GM10266 (cell line): ENCODE results near the gene ZNF749.
A peak's percentile ranks its signal among the peaks of the same experiment; 100 is the strongest.

ENCODE experiments used
- DNase-seq: peaks from one replicate; pipeline ENCODE4 v3.0.0; 2012; ENCODE audit errors: extremely low spot score
- TF ChIP-seq, protein P1 (sequence below): IDR thresholded peaks from 2 replicates; pipeline ENCODE4 v1.5.1; 2012; ENCODE audit warnings: mild to moderate bottlenecking, low read depth; ENCODE audit not compliant: control insufficient read depth, insufficient read depth; ENCODE audit errors: missing control alignments

The ZNF749 gene

DNA sequence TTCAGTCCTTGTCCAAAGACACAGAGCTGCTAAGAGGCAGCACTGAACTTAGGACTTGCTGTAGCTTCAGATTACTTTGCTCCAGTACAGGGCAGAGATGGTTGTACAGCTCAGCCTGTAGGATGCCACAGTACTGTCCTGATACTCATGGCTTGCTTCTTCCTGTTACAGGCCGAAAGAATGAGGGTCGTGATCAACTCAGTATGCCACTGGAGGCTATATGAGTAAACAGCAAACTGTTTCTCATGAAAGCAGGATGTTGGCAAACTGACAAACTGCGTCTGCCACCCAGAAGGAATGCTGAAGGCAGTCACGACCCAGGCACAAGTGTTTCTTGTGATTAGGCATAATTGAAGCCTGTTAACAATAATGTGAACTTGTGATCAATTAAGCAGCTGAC, 2.8 kb downstream of the ZNF749 start:
- TF ChIP-seq, protein P1, sequence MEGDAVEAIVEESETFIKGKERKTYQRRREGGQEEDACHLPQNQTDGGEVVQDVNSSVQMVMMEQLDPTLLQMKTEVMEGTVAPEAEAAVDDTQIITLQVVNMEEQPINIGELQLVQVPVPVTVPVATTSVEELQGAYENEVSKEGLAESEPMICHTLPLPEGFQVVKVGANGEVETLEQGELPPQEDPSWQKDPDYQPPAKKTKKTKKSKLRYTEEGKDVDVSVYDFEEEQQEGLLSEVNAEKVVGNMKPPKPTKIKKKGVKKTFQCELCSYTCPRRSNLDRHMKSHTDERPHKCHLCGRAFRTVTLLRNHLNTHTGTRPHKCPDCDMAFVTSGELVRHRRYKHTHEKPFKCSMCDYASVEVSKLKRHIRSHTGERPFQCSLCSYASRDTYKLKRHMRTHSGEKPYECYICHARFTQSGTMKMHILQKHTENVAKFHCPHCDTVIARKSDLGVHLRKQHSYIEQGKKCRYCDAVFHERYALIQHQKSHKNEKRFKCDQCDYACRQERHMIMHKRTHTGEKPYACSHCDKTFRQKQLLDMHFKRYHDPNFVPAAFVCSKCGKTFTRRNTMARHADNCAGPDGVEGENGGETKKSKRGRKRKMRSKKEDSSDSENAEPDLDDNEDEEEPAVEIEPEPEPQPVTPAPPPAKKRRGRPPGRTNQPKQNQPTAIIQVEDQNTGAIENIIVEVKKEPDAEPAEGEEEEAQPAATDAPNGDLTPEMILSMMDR: no peak

DNA sequence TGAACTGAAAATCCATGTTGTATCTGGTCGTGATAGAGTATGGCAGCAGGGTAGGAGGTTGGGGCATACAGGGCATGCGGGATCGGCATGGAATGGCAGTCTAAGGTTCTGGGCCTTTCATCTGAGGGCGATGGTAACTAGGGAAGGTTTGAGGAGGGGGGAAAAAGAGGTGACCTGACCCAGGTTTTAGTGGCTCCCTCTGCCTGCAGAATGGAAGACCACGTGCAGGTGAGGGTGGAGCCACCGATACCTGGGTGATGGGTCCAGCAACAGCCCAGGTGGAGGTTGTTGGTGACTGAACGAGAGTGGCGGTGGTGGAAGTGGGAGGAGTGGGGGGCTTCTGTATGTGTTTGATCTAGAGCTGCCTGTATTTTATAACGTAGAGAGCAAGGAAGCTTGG, 3.8 kb downstream of the ZNF749 start:
- DNase-seq: no peak
- TF ChIP-seq, protein P1: no peak

More for the DNA sequence above, 2.8 kb downstream of the ZNF749 start:
- DNase-seq: no peak

DNA sequence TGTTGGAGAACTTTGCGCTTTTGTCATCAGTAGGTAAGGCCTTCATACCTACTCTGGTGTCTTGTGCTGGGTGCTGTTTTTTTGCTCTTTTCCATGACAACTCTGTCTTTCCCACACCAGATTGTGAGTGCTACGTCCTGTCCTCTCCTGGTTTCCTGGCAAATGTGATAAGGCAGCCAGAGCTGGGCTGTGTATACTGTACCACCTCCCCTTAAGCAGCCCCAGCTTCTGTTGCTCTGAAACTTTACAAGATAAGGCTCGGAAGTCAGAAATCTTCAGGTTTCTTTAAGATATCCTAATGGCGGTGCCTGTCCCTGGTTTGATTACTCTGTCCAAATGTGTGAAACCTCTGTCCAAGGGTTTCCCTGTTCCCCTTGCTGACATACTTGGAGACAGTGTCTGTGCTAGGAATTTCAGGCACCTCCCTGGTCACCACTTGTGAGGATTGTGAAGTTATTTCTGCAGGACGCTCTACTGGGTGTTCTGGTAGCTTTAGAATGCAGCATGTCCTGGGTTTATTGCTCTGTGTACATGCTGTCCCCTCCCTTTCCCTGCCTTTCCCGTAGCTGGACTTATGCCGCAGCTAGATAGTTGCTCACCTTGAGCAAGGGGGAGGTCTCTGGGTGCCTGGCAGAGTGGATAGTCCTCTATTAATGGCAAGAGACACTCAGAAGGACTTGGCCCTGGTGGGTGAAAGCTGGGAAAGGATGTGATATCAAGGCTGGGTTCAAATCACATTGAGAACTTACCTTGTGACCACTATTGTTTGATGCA, 7.0 kb downstream of the ZNF749 start:
- TF ChIP-seq, protein P1: no peak
- no peak for DNase-seq

DNA sequence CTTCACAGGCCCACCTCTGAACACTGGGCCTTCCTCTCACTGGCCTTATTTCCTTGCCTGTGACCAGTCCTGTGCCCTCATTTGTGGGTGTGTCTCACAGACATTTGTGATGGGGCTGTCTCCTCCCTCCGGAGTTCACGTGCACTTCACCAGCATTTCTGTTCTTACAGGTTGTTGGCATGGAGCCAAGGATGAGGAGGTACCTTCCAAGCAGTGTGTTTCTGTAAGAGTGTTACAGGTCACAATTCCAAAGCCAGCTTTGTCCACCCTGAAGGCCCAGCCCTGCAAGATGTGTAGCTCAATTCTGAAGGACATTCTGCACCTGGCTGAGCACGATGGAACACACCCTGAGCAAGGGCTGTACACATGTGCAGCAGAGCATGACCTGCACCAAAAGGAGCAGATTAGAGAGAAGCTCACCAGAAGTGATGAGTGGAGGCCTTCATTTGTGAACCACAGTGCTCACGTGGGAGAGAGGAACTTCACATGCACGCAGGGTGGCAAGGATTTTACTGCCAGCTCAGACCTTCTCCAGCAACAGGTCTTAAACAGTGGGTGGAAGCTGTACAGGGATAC, 8.1 kb downstream of the ZNF749 start:
- TF ChIP-seq, protein P1: no peak
- no peak for DNase-seq

DNA sequence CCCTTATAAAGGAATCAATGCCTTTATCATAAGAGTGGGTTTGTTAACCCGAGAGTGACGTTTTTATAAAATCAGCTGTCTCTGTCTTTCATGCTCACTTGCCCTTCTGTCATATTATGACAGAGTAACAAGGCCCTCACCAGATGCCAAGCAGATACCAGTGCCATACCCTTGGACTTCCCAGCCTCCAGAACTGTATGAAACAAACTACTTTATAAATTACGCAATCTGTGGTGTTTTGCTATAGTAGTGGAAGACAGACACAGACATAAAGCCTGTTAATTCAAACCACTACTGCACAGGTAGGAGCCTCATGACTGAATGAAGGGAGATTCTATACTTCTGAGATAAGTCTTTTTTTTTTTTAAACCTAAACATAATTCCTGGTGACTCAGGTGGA, 17.2 kb downstream of the ZNF749 start:
- DNase-seq: no peak
- TF ChIP-seq, protein P1: no peak

DNA sequence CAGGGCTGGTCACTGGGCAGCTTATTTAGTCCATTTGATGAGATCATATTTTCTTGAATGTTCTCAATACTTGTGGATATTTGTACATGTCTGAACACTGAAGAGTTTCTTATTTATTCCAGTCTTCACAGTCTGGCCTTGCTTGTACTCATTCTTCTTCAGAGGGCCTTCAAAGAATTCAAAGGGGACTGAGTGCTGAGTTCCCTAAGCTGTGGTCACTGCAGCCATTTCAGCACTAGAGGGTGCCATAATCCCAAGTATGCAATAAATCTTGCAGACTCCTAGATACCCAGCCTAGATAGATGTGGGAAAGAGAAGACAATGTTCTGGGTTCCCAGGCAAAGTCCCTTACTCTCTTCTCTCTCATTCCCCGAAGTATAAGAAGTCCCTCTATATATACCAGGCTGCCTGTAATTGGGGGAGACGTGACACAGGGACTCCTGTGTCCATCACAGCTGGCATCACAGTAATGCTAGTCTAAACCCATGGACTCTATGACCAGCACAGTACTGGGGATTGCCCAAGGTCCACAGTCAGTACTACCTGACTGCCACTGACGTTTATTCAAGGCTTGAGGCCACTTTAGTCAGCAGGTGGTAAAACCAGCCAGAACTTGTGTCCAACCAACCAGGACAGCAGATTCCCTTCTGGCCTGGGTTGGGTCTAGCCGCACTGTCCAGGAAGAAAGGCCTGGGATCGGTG, 30.7 kb downstream of the ZNF749 start:
- TF ChIP-seq, protein P1: peak; percentile 50
- no peak for DNase-seq

DNA sequence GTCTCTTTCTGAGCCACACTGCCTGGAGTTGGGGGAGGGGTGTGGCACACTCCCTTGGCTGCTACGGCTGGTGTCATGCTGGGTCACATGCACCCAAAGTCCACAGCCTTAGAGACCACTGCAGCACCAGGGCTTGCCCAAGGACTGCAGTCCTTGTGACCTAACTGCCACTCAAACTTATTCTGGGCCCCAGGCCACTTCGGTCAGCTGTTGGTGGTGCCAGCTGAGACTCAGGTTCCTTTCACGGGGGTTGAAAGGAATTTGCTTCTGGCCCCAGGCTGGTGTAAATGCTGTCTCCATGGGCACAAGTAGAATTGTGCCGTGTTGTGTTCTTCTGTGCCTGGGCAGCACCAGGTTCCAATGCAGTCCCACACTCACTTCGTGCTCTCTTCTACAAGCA, 31.4 kb downstream of the ZNF749 start:
- TF ChIP-seq, protein P1: no peak
- DNase-seq: no peak
